ENCODE data around the gene ETS2.

DNA sequence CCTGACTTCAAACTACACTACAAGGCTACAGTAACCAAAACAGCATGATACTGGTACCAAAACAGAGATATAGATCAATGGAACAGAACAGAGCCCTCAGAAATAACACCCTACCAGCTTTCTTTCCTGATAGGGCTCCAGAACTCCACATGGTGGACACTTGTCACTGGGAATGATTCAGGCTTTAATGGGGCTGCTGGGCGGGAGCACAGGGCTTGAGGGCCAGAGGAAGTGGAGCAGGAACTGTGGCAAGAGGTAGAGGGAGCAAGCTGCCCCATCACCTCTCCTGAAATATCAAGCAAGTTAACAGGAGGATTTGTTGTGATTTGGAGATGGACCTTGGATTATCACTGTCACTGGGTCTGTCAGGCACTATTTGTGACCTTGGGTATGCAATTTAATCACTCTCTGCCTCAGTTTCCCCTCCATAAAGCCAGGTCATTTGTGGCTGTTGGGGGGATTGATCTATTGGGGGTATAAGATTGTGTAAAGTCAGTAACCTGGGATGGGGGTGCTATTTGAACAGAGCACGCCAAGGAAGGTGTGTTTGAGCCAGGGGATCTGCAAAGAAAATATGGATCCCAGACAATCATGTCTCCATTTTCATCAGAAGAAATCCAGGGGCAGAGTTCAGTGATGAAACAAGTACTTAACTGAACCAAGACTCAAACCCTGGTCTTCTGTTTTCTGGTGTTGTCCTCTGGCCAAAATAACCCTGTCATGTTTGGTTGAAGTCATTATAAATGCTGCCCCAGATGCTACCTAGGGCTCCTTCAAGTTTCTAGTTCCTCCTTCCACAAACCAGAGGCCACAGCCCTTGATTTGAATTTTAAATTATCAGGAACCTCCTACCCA lies 25.2 kb downstream of the ETS2 start:
- TF ChIP-seq POLR2A (IDR thresholded peaks at IDR 0.05; ENCODE audit: low read depth, low read length) (no peak), CEBPB (IDR thresholded peaks at IDR 0.05; ENCODE audit: low read depth, low read length) (no peak), MAFK (IDR thresholded peaks at IDR 0.05; ENCODE audit: low read depth, low read length) (no peak), MXI1 (IDR thresholded peaks at IDR 0.05; ENCODE audit: borderline replicate concordance, low read depth, low read length) (no peak)
- TF ChIP-seq, protein P1, sequence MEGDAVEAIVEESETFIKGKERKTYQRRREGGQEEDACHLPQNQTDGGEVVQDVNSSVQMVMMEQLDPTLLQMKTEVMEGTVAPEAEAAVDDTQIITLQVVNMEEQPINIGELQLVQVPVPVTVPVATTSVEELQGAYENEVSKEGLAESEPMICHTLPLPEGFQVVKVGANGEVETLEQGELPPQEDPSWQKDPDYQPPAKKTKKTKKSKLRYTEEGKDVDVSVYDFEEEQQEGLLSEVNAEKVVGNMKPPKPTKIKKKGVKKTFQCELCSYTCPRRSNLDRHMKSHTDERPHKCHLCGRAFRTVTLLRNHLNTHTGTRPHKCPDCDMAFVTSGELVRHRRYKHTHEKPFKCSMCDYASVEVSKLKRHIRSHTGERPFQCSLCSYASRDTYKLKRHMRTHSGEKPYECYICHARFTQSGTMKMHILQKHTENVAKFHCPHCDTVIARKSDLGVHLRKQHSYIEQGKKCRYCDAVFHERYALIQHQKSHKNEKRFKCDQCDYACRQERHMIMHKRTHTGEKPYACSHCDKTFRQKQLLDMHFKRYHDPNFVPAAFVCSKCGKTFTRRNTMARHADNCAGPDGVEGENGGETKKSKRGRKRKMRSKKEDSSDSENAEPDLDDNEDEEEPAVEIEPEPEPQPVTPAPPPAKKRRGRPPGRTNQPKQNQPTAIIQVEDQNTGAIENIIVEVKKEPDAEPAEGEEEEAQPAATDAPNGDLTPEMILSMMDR (conservative IDR thresholded peaks at IDR 0.05; ENCODE audit: low read depth, low read length), result no peak
- TF ChIP-seq, protein P2, sequence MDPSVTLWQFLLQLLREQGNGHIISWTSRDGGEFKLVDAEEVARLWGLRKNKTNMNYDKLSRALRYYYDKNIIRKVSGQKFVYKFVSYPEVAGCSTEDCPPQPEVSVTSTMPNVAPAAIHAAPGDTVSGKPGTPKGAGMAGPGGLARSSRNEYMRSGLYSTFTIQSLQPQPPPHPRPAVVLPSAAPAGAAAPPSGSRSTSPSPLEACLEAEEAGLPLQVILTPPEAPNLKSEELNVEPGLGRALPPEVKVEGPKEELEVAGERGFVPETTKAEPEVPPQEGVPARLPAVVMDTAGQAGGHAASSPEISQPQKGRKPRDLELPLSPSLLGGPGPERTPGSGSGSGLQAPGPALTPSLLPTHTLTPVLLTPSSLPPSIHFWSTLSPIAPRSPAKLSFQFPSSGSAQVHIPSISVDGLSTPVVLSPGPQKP (IDR thresholded peaks at IDR 0.05; ENCODE audit: borderline replicate concordance, low read depth, low read length), result no peak

Measured in IMR-90 (cell line).